Cerebellar nuclear complex (tissue), 1 donor: Measurements from ENCODE around the gene MPIG6B.

Experiments
- DNase-seq, 2 experiments: peaks; one replicate each; lab custom pipeline; 2025; lab: John Stamatoyannopoulos, UW

Gene MPIG6B

DNA sequence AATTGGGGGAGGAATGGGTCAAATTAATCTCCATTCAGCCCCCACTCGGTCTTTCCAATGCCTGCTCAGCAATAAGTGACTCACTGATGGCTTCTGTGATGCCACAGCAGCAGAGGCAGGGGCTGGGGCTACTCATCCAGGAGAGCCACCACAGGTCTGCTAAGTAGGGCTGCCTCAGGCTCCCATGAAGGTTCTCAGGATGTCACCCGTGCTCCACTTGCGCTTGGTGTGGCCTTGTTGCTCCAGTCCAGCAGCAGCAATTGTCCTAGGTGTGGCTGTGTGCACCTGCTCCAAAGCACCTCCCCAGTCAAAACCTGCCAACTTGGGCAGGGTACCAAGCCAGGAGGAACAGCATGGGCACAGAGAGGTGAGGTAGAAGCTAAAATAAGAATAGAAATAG lies 1.0 kb upstream of the MPIG6B start:
- no peak for DNase-seq

DNA sequence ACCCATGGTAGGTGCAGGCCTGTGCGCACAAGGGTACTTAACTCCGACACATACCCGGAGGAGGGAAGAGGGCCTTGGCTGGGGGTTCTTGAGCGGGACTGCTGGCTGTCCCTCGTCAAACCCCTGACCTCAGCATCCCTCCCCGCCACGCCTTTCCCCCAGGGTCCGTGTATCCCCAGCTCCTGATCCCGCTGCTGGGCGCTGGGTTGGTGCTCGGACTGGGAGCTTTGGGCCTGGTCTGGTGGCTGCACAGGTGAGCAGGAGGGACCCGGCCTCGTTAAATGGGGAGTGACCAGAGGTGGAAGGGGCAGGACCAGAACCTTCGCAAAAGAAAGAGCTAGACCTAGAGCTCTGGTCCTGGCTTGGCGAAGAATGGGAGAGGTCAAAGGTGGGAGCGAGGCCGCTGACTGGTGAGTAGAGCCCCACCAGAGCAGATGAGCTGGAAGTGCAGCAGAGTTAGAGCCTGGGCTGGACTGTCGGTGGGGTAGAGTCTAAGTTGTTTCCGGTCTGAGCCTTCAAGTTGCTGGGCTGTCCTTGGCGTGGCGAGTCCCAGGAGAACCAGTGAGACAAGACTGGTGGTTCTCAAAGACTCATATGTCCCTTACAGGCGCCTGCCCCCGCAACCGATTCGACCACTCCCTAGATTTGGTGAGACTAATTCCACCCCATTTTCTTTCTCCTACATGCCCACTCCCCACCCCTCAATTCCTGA lies 963 bp downstream of the MPIG6B start:
- no peak for DNase-seq

DNA sequence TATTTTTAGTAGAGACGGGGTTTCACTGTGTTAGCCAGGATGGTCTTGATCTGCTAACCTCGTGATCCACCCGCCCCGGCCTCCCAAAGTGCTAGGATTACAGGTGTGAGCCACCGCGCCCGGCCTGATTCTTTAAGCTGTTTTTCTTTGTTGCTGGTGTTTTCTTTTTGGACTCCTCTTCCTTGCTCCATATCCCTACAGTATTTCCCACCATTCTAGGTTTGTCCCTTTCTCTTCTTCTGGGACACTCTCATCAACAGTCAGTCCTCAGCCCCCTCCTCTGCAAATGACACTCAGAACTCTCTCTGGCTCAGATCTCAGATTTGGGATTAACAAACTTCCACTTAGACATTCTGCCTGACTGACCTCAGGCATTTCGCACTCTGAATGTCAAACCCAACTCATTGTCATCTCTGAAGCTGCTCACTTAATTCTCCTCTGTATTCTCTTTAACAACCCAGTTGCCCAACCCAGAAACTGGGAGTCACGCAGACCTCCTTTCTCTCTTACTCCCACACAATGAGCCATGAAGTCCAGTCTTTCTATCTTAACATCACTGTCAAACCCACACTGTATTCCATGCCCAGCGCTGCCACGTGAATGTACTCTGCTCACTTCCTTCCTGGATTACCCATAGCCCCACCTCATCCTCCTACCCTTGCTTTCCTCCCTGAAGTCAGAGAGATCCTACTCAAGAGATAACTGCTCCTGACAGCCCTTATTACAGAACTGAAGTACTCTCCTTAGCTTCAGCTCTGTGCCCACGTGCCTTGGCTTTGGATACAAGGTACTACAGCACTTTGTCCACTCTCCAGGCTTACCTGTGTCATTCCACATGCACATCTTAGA lies 2.6 kb downstream of the MPIG6B start:
- DNase-seq = no peak

DNA sequence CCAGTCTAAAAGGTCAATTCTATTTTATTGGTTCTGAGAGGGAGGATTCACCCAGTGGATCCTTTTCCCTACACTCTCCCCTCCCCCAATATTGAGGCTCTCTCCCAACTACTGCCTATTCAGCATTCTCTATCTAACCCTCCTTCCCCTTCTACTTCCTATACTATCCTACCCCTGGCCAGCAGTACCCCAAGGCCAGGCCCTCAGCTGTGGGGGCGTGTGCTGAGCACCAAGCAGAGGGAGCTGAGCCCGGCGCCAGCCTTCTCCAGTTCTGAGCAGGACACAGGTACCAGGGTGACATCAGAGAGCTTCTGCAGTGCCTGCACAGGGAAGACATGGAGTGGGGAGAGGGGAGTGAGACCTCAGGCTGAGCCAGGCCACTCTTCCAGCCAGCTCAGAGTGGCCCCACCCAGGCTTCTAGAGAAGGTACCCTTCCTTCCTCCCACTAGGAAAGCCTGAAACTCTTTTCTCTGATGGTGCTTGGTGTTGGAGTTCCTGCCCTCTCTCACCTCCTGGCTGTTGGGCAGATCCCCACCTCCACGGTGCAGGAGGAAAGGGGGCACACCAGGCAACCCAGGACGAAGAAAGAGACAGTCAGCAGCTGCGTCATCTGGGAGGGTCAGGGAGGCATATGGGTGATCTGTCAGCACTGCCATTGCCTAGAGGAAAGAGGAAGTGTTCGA lies 4.0 kb downstream of the MPIG6B start:
- no peak for DNase-seq

DNA sequence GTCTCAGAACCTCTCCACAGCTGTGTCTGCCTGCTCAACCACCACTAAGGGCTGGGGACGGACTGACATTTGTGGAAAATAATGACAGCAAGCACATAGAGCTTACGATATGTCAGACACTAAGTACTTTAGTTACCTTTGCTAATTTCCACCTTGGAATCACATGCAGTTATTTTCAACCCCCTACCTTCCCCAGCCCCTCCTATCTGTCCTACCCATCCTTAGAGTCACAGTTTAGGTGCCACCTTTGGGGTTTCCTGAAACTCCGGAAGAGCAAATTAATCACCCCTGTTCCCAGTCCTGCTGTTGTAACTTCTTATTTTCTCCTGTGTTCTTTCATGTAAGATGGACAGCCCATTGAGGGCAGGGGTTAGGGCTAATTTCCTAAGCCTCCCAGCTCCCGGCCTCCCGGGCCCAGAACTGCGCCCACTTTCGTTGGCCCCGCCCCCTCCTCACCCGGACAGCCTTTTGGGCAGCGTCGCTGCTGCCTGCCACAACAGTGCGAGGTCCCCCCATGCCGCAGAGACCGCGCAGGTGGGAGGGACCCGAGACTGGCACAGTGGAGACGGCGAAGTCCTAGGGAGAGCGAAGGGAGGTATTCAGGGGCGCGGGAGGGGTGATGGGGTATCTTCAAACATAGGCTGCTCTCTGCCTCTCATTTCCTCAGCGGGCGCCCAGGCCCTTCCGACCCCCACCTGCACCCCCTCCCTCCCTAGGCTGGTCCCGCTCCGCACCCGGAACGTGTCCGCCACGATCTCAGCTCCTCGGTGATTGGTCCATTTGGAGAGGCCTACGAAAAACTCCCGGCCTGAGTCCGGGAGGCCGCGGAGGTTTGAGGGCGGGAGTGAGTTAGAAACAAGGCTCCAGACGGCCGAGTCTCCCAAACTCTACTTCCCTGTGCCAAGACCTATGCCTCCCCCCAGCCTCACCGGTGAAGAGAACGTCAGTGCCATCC lies 4.8 kb downstream of the MPIG6B start:
- no peak for DNase-seq

DNA sequence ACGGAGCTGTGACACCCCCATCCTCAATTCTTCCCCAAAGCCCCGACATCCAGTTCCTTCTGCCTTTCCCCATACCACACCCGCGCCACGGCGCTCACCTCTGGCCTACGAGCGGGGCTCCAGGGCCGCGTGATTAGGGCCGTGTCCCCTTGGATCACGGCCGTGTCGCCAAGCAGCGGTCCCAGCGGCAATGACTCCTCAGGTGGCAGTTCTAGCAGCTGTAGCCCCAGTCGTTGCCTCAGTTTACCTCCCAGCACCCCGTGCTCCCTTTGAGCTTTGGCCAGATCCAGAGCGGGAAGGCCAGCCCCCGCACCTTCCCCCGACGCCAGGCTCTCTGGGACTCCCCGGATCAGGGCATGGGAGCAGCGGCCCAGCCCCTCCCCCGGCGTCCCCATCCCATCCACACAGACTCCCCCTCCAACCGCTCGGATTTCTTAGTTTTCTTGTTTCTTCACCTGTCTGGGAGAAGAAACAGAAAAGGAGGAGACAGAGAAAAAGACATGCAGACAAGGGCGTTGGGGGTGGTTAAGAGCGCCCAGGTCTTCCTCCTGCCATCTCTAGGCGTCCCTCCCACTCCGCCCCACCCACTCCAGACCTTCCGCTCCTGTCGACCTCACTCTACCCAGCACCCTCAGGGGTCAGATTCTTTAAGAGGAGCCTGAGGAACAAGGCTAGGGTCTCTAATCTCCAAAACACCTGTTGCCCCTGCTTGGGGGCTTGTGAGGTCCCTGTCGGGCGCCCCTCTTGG lies 5.8 kb downstream of the MPIG6B start, which contains the start of gene DDAH2:
TSS of gene DDAH2 (minus strand) at position 533 of the 748 bp plus-strand sequence. CDS start at position 395, 138 bp downstream.
- DNase-seq = no peak

DNA sequence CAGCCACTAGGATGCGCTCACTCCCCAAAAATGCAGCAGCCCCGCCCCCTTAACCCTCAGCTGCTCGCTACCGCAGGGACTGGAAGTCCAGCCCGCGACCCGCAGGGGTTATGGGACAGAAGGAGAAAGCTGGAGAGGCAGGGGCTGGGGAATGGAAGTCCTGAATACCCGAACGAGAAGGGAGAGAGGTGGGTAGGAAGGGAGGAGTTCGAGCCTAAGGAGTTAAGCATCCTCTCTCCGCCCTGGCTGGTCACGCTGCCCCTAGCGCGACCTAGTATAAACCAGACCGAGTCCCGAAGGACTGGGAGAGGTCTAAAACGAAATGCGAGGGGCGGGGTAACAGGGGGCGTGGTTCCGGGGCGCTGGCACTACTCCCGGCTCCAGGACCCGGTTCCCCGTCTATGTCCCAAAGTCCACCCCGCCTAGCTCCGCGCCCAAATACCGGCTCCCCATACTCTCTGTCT lies 6.4 kb downstream of the MPIG6B start:
- no peak for DNase-seq

DNA sequence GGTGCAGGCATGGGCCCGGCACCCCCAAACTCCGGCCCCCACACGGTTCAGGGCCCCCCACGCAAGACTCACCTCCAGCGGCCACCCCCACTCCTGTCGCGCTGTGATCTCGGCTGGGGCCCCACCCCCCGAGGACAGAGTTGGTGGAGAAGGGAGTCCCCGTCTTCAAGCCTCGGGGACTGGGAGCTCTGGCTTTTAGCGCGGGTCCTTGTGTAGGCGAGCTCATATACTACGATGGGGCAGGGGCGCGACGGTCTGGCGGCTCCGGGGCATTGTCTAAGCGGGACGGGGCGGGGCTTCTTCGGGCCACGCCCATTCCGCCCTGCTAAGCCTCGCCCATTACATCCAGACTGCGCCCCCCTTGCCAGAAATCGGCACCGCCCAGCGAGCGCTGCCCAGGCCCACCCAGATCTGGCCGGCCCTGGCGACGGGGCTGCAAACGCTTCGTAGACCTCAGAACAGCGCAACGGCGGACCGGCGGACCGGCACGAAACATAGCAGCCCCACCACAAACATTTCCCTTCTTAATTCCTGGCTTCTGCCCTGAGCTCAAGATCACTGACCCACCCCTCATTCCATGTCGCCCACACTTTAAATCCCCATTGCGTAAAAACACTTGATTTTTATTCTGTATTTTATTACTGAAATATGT lies 6.9 kb downstream of the MPIG6B start:
- DNase-seq = no peak

DNA sequence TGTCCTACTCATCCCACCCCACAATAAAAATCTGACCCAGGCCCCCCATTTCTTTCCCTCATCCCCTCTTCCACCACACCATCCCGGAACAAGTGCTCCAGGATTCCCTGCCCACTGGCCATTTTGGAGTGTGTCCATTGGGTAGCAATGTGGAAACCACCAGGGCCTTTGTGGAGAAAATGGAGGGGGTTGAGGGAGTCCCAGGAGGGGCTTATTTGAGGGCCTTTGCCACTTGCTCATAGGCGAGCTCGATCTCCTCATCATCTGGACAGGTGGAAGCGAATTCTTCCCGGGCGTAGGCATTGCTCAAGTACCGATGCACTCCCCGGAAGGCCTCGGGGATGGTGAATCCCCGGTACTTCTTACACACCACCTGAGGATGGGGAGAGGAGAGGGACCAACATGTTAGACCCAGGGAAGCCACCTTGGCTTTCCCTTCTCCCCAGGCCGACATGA lies 7.5 kb downstream of the MPIG6B start:
- DNase-seq = no peak

DNA sequence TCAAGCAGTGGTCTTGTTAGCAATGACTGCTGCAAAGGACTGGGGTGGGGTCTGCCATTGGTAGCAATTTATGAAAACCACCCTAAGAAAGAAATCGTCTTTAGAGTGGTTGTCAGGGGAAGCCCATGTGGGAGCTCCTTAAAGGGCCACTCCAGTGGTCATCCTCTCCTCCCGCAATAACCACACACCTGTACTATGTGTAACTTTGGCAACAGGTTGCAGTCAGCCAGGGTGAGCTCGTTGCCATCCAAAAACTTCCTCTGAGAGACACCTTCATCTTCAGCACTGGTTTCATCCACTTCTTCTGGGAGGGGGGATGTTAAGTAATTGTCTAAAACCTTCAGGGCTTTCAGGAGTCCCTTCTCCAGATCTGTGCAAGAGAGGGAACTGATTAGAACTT lies 8.9 kb downstream of the MPIG6B start:
- no peak for DNase-seq

DNA sequence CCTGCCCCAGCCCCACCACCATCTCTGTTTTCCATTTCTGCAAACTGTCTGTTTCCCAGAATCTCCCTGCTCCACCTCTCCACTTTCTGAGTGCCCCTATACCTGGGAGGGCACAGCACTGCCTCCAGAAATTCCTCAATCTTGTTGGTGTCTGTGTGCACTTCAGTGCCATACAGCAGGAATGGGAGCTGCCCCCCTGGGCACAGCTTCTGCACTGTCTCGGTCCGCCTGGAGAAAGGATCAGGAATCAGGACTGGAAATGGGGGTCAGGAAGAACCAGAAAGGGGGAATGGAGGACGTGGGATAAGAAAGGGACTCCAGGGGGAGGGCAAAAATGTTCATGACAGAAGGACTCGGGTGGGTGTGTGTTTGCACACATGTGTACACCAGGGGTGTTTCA lies 10.6 kb downstream of the MPIG6B start:
- DNase-seq = no peak

DNA sequence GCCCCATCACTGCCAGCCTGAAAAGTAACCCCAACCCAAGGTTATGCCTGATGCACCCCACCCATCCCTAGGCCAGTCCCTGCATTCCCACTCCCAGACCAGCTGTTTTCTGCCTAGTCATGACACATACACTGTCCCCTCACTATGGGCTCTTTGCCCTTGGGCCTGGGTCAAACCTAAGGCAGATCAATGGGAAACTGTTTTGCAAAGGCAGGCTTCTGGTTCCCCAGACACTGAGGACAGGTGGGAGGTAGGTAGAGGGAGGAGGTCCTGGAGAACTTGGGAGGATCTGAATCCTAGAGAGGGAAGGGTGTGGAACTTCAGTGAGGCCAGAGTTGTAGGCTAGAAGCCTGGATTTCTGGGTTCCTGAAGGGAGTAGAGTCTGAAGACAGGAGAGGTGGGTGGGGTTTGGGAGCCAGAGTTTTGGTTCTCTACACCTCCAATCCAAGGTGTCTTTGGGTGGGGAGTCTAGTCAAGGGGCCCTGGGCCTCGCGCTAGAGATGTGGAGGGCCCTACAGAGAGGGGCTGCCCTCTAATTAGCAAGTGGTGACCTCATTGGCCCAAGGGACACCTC lies 11.2 kb downstream of the MPIG6B start:
- DNase-seq = no peak

DNA sequence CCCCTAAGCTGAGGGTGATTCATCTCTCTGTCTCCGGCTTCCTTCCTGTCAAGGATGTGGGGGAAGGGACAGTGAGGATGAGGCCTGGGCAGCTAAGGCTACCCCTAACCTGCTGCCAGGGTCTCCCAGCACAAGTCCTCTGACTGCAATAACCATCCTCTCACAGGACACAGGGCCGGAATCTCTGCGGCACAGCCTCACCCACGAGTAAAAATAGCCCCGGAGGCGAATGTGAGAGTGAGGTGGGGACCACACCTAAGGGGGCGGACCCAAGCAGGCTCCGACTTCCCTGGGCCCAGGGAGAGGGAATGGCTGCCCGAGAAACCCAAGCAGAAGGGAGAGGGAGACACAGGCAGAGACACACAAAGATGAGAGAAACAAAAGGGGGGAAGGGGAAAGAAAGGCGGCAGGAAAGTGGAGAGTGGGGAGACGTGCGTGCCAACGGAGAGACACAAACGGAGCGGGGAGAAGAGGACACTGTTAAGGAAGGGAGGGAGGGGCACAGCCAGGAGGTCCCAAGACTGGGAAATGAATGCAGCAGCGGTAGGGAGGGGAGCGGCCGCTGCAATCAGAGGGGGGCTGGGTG lies 11.7 kb downstream of the MPIG6B start:
- no peak for DNase-seq

DNA sequence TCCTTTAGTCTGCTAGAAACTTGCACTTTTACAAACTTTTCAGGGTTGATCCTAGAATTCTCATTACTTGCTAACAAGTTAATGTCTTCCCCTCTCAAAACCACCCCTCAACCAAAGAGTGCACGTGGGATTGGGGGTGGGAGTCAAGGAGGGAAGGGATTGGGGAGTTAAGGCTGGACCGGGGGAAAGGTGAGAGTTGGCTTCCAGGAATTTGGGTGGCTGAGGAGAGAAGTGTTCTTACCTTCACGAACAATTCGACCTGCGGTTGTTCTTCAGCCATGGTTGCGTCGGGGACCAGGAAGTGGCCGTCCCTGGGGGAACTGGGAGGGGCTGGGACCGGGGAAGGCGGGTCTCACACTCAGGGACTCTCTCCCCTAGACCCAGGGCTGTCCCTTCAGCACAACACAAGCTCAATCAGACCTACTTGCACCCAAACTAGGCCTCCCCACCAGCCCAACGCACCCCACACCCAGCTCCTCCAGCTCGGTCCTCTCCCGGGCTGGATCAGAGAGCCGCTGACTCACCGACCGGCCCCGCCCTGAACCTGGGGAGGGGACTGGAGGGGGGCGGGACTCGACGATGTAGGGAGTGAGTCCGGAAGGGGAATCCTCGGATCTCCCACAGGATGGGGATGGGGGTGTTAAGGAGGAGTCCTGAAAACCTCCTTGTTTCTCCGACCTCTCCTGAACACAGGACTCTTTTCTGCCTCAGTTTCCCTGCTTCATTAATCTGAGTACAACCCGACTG lies 13.0 kb downstream of the MPIG6B start, which contains the start of gene CLIC1:
TSS of gene CLIC1 (minus strand) at position 510 of the 747 bp plus-strand sequence. CDS start at position 280, 230 bp downstream.
- no peak for DNase-seq

DNA sequence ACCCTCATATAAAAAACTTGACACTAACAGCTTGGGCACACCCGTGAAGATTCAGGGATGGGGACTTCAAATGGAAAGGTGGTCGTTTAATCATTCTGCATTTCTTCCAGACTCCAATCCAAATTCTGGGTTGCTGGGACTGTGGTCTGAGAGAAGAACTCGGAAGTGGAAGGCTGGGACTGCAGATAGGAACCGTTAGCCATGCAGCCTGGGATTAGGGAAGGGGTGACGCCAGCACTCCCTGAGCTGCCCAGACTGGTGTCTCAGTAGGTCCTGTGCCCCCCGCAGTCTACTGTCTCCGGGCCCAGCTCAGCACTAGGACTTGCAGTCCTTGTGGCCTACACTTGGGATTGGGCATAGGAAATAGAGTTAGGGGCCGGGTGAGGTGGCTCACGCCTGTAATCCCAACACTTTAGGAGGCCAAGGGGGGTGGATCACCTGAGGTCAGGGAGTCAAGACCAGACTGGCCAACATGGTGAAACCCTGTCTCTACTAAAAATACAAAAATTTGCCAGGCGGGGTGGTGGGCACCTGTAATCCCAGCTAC lies 13.7 kb downstream of the MPIG6B start:
- DNase-seq = no peak

DNA sequence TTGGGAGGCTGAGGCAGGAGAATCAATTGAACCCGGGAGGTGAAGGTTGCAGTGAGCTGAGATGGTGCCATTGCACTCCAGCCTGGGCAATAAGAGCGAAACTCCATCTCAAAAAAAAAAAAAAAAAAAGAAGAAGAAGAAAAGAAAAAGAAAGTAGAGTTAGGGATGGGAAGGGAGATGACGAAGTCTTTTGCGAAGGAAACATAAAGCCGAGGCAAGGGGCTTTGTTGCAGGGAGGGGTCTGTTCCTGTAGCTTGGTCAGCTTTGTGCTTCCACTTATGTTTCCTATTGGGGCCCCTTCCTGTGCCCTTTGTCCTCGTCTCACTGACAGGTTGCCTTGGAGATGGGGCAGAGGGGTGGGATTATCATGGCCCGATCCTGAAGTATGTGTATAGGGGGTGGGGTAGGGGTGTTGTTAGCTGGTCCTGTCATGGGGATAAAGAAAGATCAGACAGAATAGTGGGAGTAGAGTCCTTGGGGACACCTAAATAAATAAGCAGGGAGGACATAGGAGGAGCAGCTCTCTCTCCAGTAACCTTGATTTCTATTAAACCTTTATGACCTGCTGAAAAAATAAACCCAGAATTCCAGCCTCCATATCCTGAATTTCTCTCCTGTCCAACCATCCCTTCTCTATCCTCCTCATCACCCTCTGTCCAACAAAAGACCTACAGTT lies 14.3 kb downstream of the MPIG6B start:
- DNase-seq = no peak
